Right ventricle myocardium superior (tissue), 1 donor: ENCODE data around the gene PCGF3. TPM values are rescaled to one million over a fixed set of nuclear protein-coding genes. Genes with fewer than 3 reads are reported as not detected.

ENCODE experiments used
- ATAC-seq: fragments of 200-7000 bp; cut with Tn5 transposase; one replicate; pipeline ENCODE4 v1.9.1; 2020; ENCODE audit warnings: mild to moderate bottlenecking; ENCODE audit not compliant: poor library complexity
- DNase-seq: peaks from one replicate; pipeline ENCODE4 v3.0.0-alpha.2; 2020
- intact Hi-C: fragments of 100-400 bp; cut with DNase I; formaldehyde crosslinking; loops from one replicate; pipeline ENCODE4 v1.11.2; 2022
- long read RNA-seq: library from polyadenylated mRNA; unstranded; transcript quantifications from one replicate; pipeline ENCODE4 v2.0.0, GENCODE V29; 2021
- total RNA-seq: library from RNA; stranded (reverse); fragmentation: NEBNext Ultra II Directional; extraction: Animal tissue kit (Norgen Biotek cat#: 25700); gene quantifications from one replicate; pipeline ENCODE4 v1.2.1, GENCODE V29; 2021
- donor health status: DM: no; HTN: yes; CAD: no; lungs with severe emphysema.

The PCGF3 gene
- total RNA-seq = 20.8 TPM
- long read RNA-seq, full-length matches to known transcripts = 26 of 35 reads
- long read RNA-seq, partial matches to known transcripts = 4 of 35 reads
- long read RNA-seq, other reads (novel, unspliced or antisense) = 5 of 35 reads

- ATAC-seq = peak; percentile 99
- peak; percentile 98 for DNase-seq
- intact Hi-C loops = no loop called here
These were observed at the start of gene PCGF3 for GRCh38 chr4:705278-706082. TSS of gene PCGF3 (plus strand) at chr4:705832. CDS start at chr4:733681, 27,849 bp downstream.

DNA sequence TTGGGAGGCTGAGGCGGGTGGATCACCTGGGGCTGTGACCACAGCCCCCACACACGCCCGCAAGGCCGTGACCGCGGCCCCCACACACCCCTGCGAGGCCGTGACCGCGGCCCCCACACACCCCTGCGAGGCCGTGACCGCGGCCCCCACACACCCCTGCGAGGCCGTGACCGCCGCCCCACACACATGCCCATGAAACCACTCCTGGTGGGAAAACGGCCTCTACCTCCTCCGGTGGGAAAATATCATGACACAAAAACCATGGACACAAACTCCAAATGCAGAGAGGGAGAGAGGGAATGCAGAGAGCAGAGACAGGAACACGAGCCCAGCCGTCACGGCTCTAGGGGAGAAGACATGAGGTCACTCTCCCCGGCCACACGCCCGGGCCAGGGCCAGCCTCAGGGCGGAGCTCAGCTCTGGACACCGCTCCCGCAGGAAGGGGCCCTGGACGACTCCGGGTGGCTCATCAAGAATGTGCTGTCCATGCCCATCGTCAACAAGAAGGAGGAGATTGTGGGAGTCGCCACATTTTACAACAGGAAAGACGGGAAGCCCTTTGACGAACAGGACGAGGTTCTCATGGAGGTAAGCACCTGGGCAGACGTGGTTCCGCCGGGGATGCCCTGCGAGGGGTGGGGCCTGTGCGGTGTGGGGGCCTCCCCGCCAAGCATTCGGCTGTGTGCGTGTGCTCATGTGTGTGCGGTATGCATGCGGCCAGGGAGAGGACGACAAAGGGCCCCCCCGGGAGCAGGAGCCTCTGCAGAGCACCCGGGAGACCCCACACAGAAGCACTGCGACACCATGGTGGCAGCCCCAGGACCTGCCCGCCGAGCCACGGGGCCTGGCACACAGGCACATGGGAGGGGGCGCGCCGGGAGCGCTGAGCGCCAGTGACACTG, 48.9 kb upstream of the PCGF3 start:
- intact Hi-C loops = no loop called here
- no peak for ATAC-seq
- peak; percentile 42 for DNase-seq

GRCh38 chr4:657338-657833, 48.2 kb upstream of the PCGF3 start:
- ATAC-seq (no peak), DNase-seq (no peak)
- intact Hi-C loops = no loop called here

- ATAC-seq (no peak), DNase-seq (peak; percentile 34)
- intact Hi-C loops = no loop called here
These were observed 47.6 kb upstream of the PCGF3 start for GRCh38 chr4:657834-658667.

- DNase-seq (peak; percentile 35), ATAC-seq (no peak)
- intact Hi-C loops = no loop called here
These were observed 46.7 kb upstream of the PCGF3 start for GRCh38 chr4:658681-659667.

DNA sequence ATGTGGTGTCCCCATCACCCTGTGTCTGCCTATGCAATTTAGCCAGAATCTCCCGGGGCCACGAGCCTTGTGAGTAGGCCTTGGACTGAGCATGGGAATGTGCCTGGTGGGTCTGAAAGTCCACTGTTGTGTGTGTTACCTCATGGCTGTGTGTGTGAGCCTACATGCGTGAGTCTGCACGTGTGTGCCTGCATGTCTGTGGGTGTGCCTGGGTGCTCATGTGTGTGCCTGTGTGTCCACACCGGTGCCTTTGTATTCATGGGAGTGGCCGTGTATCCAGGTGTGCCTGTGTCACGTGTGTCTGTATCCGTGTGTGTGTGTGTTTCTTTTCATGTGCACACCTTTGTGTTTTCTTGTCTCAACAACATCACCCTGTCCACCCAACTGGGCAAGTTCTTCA, 45.8 kb upstream of the PCGF3 start:
- intact Hi-C loops = no loop called here
- no peak for DNase-seq
- ATAC-seq = no peak

DNA sequence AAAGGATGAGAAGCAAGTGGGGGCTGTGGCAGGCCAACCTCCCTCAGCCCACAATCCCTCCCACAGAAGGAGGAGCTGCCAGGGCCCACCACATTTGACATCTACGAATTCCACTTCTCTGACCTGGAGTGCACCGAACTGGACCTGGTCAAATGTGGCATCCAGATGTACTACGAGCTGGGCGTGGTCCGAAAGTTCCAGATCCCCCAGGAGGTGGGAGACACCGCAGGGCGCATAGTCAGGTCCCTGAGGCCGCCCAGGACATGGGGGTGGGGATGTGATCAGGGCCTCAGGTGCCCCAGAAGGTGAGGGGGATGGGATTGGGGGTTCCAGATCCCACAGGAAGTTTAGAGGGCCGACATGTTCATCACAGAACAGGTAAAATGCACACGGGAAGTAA, 45.2 kb upstream of the PCGF3 start:
- DNase-seq = no peak

DNA sequence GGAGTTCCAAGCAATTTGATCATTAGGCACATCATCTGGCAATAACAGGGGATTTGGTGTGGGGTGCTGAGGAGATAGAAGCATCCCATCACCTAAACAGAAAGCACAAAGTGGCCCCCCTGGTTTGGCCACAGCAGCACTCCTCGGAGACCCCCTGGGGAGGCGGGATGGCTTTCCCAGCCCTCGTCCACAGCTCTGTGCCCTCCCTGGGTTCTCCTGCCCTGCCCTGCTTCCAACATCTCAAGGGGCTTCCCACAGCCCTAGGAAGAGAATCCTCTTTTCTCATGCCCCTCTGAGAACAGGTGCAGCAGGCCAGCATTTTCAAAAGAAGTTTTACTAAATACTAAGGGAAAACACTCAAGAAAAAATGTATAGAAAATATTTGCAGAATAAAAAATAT, 44.4 kb upstream of the PCGF3 start:
- DNase-seq (no peak), ATAC-seq (no peak)
- intact Hi-C loops = no loop called here

More for the DNA sequence above, 45.2 kb upstream of the PCGF3 start:
- intact Hi-C loops = no loop called here
- no peak for ATAC-seq

- ATAC-seq = no peak
- peak; percentile 34 for DNase-seq
- intact Hi-C loops = no loop called here
These were observed 43.5 kb upstream of the PCGF3 start for GRCh38 chr4:661881-662761.

DNA sequence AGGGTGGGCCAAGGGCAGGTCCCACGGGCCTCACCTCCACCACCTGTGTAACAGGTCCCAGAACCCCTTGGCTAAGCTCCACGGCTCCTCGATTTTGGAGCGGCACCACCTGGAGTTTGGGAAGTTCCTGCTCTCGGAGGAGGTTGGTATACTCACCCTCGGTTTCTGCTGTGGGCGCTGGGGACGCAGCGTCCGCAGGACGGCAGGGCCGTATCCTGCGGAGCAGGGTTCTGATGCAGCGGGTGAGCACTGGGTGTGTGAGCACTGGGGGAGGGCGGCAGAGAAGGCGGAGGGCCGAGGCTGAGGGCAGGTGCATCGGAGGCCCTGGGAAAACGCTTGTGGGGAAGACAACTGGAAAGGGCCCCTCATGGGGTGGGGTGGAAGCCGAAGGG, 42.6 kb upstream of the PCGF3 start:
- no peak for DNase-seq
- intact Hi-C loops = no loop called here
- no peak for ATAC-seq

DNA sequence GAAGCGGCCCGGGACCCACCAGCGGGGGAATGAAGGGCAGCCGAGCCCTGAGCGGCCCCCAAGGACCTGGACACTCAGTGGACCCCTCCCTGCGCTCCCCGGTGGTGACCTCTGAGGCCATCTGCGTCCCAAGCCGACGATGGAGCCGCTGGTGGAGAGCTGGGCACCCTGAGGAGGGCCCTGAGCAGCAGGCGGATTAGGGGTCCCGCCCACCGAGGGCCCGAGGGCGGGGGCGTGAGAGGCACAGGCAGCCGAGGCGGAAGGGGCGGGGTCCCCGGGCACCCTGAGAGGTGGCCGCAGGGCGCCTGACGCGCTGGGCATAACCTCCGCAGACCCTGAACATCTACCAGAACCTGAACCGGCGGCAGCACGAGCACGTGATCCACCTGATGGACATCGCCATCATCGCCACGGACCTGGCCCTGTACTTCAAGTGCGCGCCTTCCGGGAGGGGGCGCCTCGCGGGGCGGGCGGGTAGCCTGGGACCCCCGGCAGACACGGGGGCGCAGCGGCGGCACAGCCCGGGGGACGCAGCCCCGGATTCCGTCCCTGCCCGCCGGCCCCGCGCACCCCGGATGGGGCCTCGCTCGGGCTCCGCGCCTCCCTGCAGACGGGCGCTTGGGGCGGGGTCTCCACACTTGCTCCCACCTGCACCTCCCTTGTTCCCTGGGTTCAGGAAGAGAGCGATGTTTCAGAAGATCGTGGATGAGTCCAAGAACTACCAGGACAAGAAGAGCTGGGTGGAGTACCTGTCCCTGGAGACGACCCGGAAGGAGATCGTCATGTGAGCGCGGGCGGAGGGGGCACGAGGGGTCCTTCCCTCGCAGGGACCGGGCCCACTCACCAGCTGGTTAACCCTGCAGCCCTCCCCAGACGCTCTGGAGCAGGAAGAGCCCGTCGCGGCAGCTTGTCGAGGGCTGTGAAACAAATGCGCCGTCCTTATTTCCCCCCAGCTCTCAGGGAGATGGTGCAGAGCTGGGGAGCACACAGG, 41.9 kb upstream of the PCGF3 start:
- DNase-seq (peak; percentile 79), ATAC-seq (peak; percentile 57)
- intact Hi-C loops = no loop called here

- intact Hi-C loops = no loop called here
- DNase-seq (peak; percentile 40), ATAC-seq (no peak)
These were observed 40.9 kb upstream of the PCGF3 start for GRCh38 chr4:664713-665231.

GRCh38 chr4:665381-665750, 40.3 kb upstream of the PCGF3 start:
- DNase-seq = peak; percentile 33
- no peak for ATAC-seq
- intact Hi-C loops = no loop called here

- DNase-seq = no peak
- no peak for ATAC-seq
- intact Hi-C loops = no loop called here
These were observed 39.7 kb upstream of the PCGF3 start for GRCh38 chr4:665751-666435.

GRCh38 chr4:666436-666810, 39.2 kb upstream of the PCGF3 start:
- intact Hi-C loops = no loop called here
- ATAC-seq (no peak), DNase-seq (peak; percentile 31)
